HL-60 (cell line): ENCODE measurements around the gene AP2B1.
"Not testable (repeated sequence)": the region's sequence is repeated elsewhere in the genome, so short reads cannot be mapped to it uniquely, and the experiment has no call there.

Source experiments
- DNase-seq, 2 experiments: peaks; one replicate each; pipeline ENCODE4 v3.0.0-alpha.2; 2010 to 2020; ENCODE audit warnings: low read depth in 1 of 2, low spot score in 1 of 2
- H3K27ac ChIP-seq: fragments of 250-450 bp; sonication (Bioruptor Pico); replicated peaks from 2 replicates; pipeline ENCODE4 v1.5.1; 2020; ENCODE audit warnings: mild to moderate bottlenecking, moderate library complexity
- H3K27me3 ChIP-seq: fragments of 250-450 bp; sonication (Bioruptor Pico); 2 replicates; pipeline ENCODE4 v1.5.1; 2021; ENCODE audit warnings: mild to moderate bottlenecking, moderate library complexity; ENCODE audit not compliant: insufficient read depth, poor library complexity, severe bottlenecking
- H3K4me3 ChIP-seq: replicated peaks from 2 replicates; pipeline ENCODE4 v1.5.1; 2011; ENCODE audit warnings: mild to moderate bottlenecking, control low read depth, low read length; ENCODE audit not compliant: insufficient read depth
- GABPA ChIP-seq: IDR thresholded peaks from 2 replicates; pipeline ENCODE4 v1.6.1; 2012; ENCODE audit warnings: low read depth
- POLR2AphosphoS5 ChIP-seq: IDR thresholded peaks from 2 replicates; pipeline ENCODE4 v1.6.1; 2012; ENCODE audit warnings: low read depth
- SPI1 ChIP-seq: IDR thresholded peaks from 2 replicates; pipeline ENCODE4 v1.6.1; 2012; ENCODE audit warnings: low read depth, mild to moderate bottlenecking, borderline replicate concordance
- TF ChIP-seq, protein P1 (sequence below): IDR thresholded peaks from one replicate; pipeline ENCODE4 v1.5.1; 2011; ENCODE audit warnings: low read length, control low read depth, inconsistent platforms; ENCODE audit not compliant: insufficient read depth
- TF ChIP-seq, protein P2 (sequence below): IDR thresholded peaks from 2 replicates; pipeline ENCODE4 v1.6.1; 2012; ENCODE audit warnings: low read depth; ENCODE audit not compliant: insufficient replicate concordance

AP2B1 gene

DNA sequence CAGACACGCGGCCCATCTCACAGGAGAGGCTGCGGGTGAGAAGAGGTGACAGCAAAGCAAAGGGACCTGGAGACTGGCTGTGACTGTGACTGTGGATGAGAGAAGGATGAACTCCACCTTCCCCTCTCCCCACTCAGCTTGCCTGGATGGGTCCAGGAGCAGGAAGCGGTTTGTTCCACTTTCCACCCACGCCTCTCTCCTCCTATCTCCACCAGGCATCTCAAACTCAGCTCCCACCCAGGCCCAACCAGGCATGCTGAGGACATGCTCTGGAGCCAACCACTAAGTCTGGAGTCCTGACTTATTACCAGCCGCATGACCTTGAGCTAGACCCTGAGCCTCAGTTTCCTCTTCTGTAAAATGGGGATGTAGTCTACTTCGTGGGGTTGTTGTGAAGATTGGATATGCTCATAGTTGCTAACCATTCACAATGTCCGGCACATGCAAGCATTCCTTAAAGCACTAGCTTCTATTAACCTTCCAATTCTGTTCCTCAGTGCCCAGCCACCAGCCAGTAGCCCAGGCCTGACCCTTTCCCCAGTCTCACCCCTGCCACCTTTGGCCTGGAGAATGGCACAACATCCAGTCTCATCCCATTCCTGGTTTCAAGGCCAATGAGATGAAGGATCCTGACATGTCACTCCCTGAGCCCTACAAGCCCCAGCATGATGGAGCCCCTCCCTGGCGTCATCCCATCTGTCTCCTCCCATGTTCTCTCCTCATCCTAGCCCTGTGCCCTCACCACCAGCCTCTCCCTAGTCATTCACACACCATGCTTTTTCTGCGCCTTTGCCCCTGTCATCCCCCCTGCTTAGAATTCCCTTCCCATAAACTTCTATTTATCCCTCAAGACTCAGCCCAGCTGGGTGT, 163.6 kb downstream of the AP2B1 start:
- H3K27ac ChIP-seq, result no peak overlapping the region
- no peak for TF ChIP-seq POLR2AphosphoS5
- no peak overlapping the region for H3K4me3 ChIP-seq
- peaks cover 28% of the 10 kb centered on the region for H3K27me3 ChIP-seq
- no peak for DNase-seq

DNA sequence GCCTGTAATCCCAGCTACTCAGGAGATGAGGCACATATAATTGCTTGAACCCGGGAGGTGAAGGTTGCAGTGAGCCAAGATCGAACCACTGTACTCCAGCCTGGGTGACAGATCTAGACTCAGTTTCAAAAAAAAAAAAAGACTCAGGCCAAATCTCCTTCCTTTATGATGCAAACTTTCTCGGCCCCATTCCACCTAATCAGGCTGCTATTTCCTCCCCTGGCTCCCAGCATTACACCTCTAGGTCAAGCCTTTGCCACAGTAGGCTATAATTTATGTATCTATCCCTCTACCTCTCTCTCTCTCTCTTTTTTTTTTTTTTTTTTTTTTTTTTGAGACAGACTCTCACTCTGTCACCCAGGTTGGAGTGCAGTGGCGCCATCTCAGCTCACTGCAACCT, 164.4 kb downstream of the AP2B1 start:
- H3K27ac ChIP-seq, DNase-seq, H3K4me3 ChIP-seq: not testable (repeated sequence)
- H3K27me3 ChIP-seq, result peaks cover 28% of the 10 kb centered on the region

DNA sequence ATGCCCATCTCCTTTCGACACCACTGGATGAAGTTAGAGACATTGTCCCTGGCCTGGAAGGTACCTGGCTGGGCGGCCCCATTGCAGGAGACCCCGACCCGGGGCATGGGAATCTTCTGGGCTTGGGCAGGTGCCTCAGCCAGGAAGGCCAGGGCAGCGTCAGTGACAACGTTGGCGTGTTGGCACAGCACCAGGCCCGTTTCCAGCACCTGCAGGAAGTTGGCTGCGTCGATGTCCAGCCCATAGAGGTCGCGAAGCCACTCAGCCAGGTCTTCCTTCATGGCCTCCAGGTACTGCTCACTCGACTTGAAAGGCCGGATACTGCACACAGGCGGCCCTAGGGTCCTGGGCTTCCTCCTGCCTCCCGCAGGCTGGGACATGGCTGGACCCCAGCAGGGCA, 165.3 kb downstream of the AP2B1 start:
- TF ChIP-seq, protein P1, sequence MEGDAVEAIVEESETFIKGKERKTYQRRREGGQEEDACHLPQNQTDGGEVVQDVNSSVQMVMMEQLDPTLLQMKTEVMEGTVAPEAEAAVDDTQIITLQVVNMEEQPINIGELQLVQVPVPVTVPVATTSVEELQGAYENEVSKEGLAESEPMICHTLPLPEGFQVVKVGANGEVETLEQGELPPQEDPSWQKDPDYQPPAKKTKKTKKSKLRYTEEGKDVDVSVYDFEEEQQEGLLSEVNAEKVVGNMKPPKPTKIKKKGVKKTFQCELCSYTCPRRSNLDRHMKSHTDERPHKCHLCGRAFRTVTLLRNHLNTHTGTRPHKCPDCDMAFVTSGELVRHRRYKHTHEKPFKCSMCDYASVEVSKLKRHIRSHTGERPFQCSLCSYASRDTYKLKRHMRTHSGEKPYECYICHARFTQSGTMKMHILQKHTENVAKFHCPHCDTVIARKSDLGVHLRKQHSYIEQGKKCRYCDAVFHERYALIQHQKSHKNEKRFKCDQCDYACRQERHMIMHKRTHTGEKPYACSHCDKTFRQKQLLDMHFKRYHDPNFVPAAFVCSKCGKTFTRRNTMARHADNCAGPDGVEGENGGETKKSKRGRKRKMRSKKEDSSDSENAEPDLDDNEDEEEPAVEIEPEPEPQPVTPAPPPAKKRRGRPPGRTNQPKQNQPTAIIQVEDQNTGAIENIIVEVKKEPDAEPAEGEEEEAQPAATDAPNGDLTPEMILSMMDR, result no peak
- TF ChIP-seq SPI1 (no peak), POLR2AphosphoS5 (no peak), GABPA (no peak)
- TF ChIP-seq, protein P2, sequence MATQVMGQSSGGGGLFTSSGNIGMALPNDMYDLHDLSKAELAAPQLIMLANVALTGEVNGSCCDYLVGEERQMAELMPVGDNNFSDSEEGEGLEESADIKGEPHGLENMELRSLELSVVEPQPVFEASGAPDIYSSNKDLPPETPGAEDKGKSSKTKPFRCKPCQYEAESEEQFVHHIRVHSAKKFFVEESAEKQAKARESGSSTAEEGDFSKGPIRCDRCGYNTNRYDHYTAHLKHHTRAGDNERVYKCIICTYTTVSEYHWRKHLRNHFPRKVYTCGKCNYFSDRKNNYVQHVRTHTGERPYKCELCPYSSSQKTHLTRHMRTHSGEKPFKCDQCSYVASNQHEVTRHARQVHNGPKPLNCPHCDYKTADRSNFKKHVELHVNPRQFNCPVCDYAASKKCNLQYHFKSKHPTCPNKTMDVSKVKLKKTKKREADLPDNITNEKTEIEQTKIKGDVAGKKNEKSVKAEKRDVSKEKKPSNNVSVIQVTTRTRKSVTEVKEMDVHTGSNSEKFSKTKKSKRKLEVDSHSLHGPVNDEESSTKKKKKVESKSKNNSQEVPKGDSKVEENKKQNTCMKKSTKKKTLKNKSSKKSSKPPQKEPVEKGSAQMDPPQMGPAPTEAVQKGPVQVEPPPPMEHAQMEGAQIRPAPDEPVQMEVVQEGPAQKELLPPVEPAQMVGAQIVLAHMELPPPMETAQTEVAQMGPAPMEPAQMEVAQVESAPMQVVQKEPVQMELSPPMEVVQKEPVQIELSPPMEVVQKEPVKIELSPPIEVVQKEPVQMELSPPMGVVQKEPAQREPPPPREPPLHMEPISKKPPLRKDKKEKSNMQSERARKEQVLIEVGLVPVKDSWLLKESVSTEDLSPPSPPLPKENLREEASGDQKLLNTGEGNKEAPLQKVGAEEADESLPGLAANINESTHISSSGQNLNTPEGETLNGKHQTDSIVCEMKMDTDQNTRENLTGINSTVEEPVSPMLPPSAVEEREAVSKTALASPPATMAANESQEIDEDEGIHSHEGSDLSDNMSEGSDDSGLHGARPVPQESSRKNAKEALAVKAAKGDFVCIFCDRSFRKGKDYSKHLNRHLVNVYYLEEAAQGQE, result no peak
- Histone ChIP-seq H3K27ac (no peak overlapping the region), H3K27me3 (peaks cover 28% of the 10 kb centered on the region), H3K4me3 (no peak overlapping the region)
- DNase-seq, result no peak

DNA sequence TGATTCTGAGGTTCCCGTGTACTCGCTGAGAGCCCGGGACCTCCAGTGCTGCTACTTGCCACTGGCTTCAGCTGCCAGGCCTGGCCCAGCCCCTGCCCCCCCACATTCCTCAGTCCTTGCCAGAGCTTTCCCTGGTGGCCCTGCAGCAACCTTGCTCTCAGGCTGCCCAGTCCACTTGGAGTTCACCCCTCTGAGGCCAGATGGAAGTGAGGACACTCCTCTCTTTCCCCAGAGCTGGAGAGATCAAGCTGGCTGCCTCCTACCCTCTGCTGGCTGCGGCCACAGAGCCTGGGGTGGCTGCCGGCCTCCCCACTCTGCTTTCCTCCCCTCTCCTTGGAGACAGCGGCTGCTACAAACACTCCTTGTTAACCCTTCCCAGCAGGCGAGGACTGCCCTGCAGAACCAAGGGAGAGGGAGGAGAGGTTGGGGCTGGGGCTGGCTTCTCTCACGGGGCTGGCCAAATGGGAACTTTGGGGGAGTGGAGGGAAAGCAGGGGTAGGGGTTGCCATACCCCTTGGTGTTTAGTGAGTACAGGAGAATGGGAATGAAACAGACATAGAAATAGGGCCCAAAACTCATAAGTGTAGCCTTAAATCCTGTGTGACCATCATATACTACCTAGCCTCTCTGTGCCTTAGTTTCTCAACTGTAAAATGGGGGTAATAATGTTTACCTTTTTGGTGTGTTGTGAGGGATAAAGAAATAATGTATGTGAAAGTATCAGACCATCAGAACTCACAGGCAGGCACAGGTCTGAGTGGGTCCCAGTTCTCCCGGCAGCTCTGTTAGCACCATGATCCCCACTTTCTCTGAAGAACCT, 166.0 kb downstream of the AP2B1 start, which contains the start of gene GAS2L2:
GAS2L2 (minus strand) TSS at position 295 of the 820 bp plus-strand sequence. CDS start 389 bp downstream, outside the sequence.
- DNase-seq, result no peak
- Histone ChIP-seq H3K27me3 (peaks cover 28% of the 10 kb centered on the region), H3K4me3 (no peak within 1 kb of the TSS), H3K27ac (no peak within 1 kb of the TSS)
- TF ChIP-seq POLR2AphosphoS5 (no peak), GABPA (no peak), SPI1 (no peak)
- TF ChIP-seq, protein P1, result no peak
- TF ChIP-seq, protein P2, result no peak
